Measurements from ENCODE around the gene HBE1.
"Not testable (repeated sequence)": the region's sequence is repeated elsewhere in the genome, so short reads cannot be mapped to it uniquely, and the experiment has no call there.

The HBE1 gene

GRCh38 chr11:5269715-5270147, at the start of gene HBE1:
Gene HBE1, minus strand, starts transcription at chr11:5269945. Its CDS starts 55 bp downstream, at chr11:5269890.
- H3K27me3 Mint-ChIP-seq = peaks cover 2% of the 10 kb centered on the region
- no peak within 1 kb of the TSS for H3K27ac Mint-ChIP-seq
- H3K4me3 Mint-ChIP-seq = no peak within 1 kb of the TSS
- H3K4me1 Mint-ChIP-seq (ENCODE audit: low read depth) = no peaks in the 10 kb centered on the region
- no peaks in the 10 kb centered on the region for H3K9me3 Mint-ChIP-seq (ENCODE audit: low read depth)
- no peaks in the 10 kb centered on the region for H3K36me3 Mint-ChIP-seq

- peaks cover 3% of the 10 kb centered on the region for H3K27me3 Mint-ChIP-seq
- no peaks in the 10 kb centered on the region for H3K4me1 Mint-ChIP-seq (ENCODE audit: low read depth)
- H3K9me3 Mint-ChIP-seq (ENCODE audit: low read depth) = no peaks in the 10 kb centered on the region
- no peak overlapping the region for H3K27ac Mint-ChIP-seq
- no peak overlapping the region for H3K4me3 Mint-ChIP-seq
- H3K36me3 Mint-ChIP-seq = no peaks in the 10 kb centered on the region
Observed at GRCh38 chr11:5317292-5317691, 47.5 kb upstream of the HBE1 start.

- H3K27ac Mint-ChIP-seq; H3K4me1 Mint-ChIP-seq (ENCODE audit: low read depth); H3K27me3 Mint-ChIP-seq; H3K4me3 Mint-ChIP-seq; H3K9me3 Mint-ChIP-seq (ENCODE audit: low read depth); H3K36me3 Mint-ChIP-seq: not testable (repeated sequence)
Observed at GRCh38 chr11:5313326-5314023, 43.7 kb upstream of the HBE1 start.

- Mint-ChIP-seq H3K4me3 (no peak overlapping the region), H3K9me3 (ENCODE audit: low read depth) (no peaks in the 10 kb centered on the region), H3K36me3 (no peaks in the 10 kb centered on the region), H3K4me1 (ENCODE audit: low read depth) (no peaks in the 10 kb centered on the region), H3K27me3 (peaks cover 1% of the 10 kb centered on the region), H3K27ac (no peak overlapping the region)
Observed at GRCh38 chr11:5310423-5310822, 40.7 kb upstream of the HBE1 start.

- H3K4me1 Mint-ChIP-seq (ENCODE audit: low read depth) = no peaks in the 10 kb centered on the region
Observed at GRCh38 chr11:5307256-5308019, 37.7 kb upstream of the HBE1 start.

GRCh38 chr11:5304046-5304445, 34.3 kb upstream of the HBE1 start:
- Mint-ChIP-seq H3K4me1 (ENCODE audit: low read depth) (no peaks in the 10 kb centered on the region), H3K9me3 (ENCODE audit: low read depth) (no peaks in the 10 kb centered on the region), H3K27me3 (peaks cover 2% of the 10 kb centered on the region), H3K4me3 (no peak overlapping the region), H3K27ac (no peak overlapping the region), H3K36me3 (no peaks in the 10 kb centered on the region)

More at GRCh38 chr11:5307256-5308019, 37.7 kb upstream of the HBE1 start:
- no peaks in the 10 kb centered on the region for H3K9me3 Mint-ChIP-seq (ENCODE audit: low read depth)
- H3K4me3 Mint-ChIP-seq = no peak overlapping the region
- H3K36me3 Mint-ChIP-seq = no peaks in the 10 kb centered on the region
- H3K27me3 Mint-ChIP-seq = peaks cover 3% of the 10 kb centered on the region
- no peak overlapping the region for H3K27ac Mint-ChIP-seq

GRCh38 chr11:5303626-5304025, 33.9 kb upstream of the HBE1 start:
- no peak overlapping the region for H3K4me3 Mint-ChIP-seq
- H3K27me3 Mint-ChIP-seq = peaks cover 2% of the 10 kb centered on the region
- H3K27ac Mint-ChIP-seq = no peak overlapping the region
- H3K9me3 Mint-ChIP-seq (ENCODE audit: low read depth) = no peaks in the 10 kb centered on the region
- no peaks in the 10 kb centered on the region for H3K4me1 Mint-ChIP-seq (ENCODE audit: low read depth)
- H3K36me3 Mint-ChIP-seq = no peaks in the 10 kb centered on the region

GRCh38 chr11:5301846-5302245, 32.1 kb upstream of the HBE1 start, which contains the start of gene OR51B4:
Gene OR51B4, minus strand, starts transcription at chr11:5301946. Its CDS starts 0 bp downstream, at chr11:5301946.
- no peak within 1 kb of the TSS for H3K27ac Mint-ChIP-seq
- H3K9me3 Mint-ChIP-seq (ENCODE audit: low read depth) = no peaks in the 10 kb centered on the region
- peaks cover 2% of the 10 kb centered on the region for H3K27me3 Mint-ChIP-seq
- no peaks in the 10 kb centered on the region for H3K4me1 Mint-ChIP-seq (ENCODE audit: low read depth)
- no peaks in the 10 kb centered on the region for H3K36me3 Mint-ChIP-seq
- H3K4me3 Mint-ChIP-seq = no peak within 1 kb of the TSS

- H3K36me3 Mint-ChIP-seq = no peaks in the 10 kb centered on the region
- H3K4me1 Mint-ChIP-seq (ENCODE audit: low read depth) = no peaks in the 10 kb centered on the region
- H3K27me3 Mint-ChIP-seq = peaks cover 2% of the 10 kb centered on the region
- H3K9me3 Mint-ChIP-seq (ENCODE audit: low read depth) = no peaks in the 10 kb centered on the region
- no peak overlapping the region for H3K27ac Mint-ChIP-seq
- no peak overlapping the region for H3K4me3 Mint-ChIP-seq
Observed at GRCh38 chr11:5300251-5300650, 30.5 kb upstream of the HBE1 start.

- Mint-ChIP-seq H3K36me3 (no peaks in the 10 kb centered on the region), H3K27ac (no peak overlapping the region), H3K27me3 (no peaks in the 10 kb centered on the region), H3K9me3 (ENCODE audit: low read depth) (no peaks in the 10 kb centered on the region), H3K4me3 (no peak overlapping the region), H3K4me1 (ENCODE audit: low read depth) (no peaks in the 10 kb centered on the region)
Observed at GRCh38 chr11:5298451-5298850, 28.7 kb upstream of the HBE1 start.

- no peaks in the 10 kb centered on the region for H3K36me3 Mint-ChIP-seq
- no peak overlapping the region for H3K27ac Mint-ChIP-seq
- H3K9me3 Mint-ChIP-seq (ENCODE audit: low read depth) = no peaks in the 10 kb centered on the region
- H3K4me3 Mint-ChIP-seq = no peak overlapping the region
- no peaks in the 10 kb centered on the region for H3K4me1 Mint-ChIP-seq (ENCODE audit: low read depth)
- no peaks in the 10 kb centered on the region for H3K27me3 Mint-ChIP-seq
Observed at GRCh38 chr11:5297721-5298323, 28.1 kb upstream of the HBE1 start.

- H3K36me3 Mint-ChIP-seq; H3K27ac Mint-ChIP-seq; H3K4me3 Mint-ChIP-seq; H3K27me3 Mint-ChIP-seq; H3K4me1 Mint-ChIP-seq (ENCODE audit: low read depth); H3K9me3 Mint-ChIP-seq (ENCODE audit: low read depth): not testable (repeated sequence)
Observed at GRCh38 chr11:5294342-5294995, 24.7 kb upstream of the HBE1 start.

GRCh38 chr11:5293028-5293427, 23.3 kb upstream of the HBE1 start:
- Mint-ChIP-seq H3K9me3 (ENCODE audit: low read depth) (no peaks in the 10 kb centered on the region), H3K36me3 (no peaks in the 10 kb centered on the region), H3K4me3 (no peak overlapping the region), H3K27ac (no peak overlapping the region), H3K4me1 (ENCODE audit: low read depth) (no peaks in the 10 kb centered on the region), H3K27me3 (no peaks in the 10 kb centered on the region)

GRCh38 chr11:5291207-5291838, 21.6 kb upstream of the HBE1 start:
- Mint-ChIP-seq H3K27me3 (no peaks in the 10 kb centered on the region), H3K9me3 (ENCODE audit: low read depth) (no peaks in the 10 kb centered on the region), H3K4me3 (no peak overlapping the region), H3K27ac (no peak overlapping the region), H3K4me1 (ENCODE audit: low read depth) (no peaks in the 10 kb centered on the region), H3K36me3 (no peaks in the 10 kb centered on the region)

All from activated naive CD8-positive, alpha-beta T cell (primary cell).